ENCODE measurements around the gene IREB2. TPM values are rescaled to one million over a fixed set of nuclear protein-coding genes. Genes with fewer than 3 reads are reported as not detected.
A peak's percentile ranks its signal among the peaks of the same experiment; 100 is the strongest.

Gene IREB2
- total and polyA plus RNA-seq, 2 of the 13 experiments (the other 11 are each of a cell fraction or from before 2014, with no cell fraction given): 24.2 to 30.4 TPM

GRCh38 chr15:78506971-78507830, 69.2 kb downstream of the IREB2 start, which contains the start of gene HYKK (continued):
- TF ChIP-seq ZBTB21 (CRISPR knock-in tag; IDR thresholded peaks at IDR 0.05) (no peak), SAP130 (CRISPR knock-in tag; IDR thresholded peaks at IDR 0.05; ENCODE audit: low read depth) (peak; percentile 88), CEBPG (CRISPR knock-in tag; IDR thresholded peaks at IDR 0.05) (no peak), RFX3 (CRISPR knock-in tag; IDR thresholded peaks at IDR 0.05) (no peak), TBX2 (CRISPR knock-in tag; IDR thresholded peaks at IDR 0.05; ENCODE audit: borderline replicate concordance) (peak; percentile 31; the same call in 1 of the 2 replicates), TOE1 (CRISPR knock-in tag; IDR thresholded peaks at IDR 0.05) (no peak), ZNF136 (CRISPR knock-in tag; IDR thresholded peaks at IDR 0.05; ENCODE audit: low read depth) (no peak), CBFB (CRISPR knock-in tag; IDR thresholded peaks at IDR 0.05) (0 out of 2 replicates have a peak, but pooled peaks have one; percentile 15), GABPA (IDR thresholded peaks at IDR 0.05; ENCODE audit: low read depth, low read length) (no peak), GABPA (CRISPR knock-in tag; IDR thresholded peaks at IDR 0.05; ENCODE audit: low read depth) (no peak), ZBTB3 (CRISPR knock-in tag; IDR thresholded peaks at IDR 0.05; ENCODE audit: borderline replicate concordance, low read depth) (no peak), CREM (IDR thresholded peaks at IDR 0.05) (peak; percentile 48; the same call in 1 of the 2 replicates), CREM (CRISPR knock-in tag; IDR thresholded peaks at IDR 0.05) (no peak), KAT7 (CRISPR knock-in tag; IDR thresholded peaks at IDR 0.05; ENCODE audit: borderline replicate concordance) (peak; percentile 91; the same call in 1 of the 2 replicates), LBX2 (CRISPR knock-in tag; IDR thresholded peaks at IDR 0.05; ENCODE audit: borderline replicate concordance) (no peak), ZSCAN31 (CRISPR knock-in tag; IDR thresholded peaks at IDR 0.05; ENCODE audit: low read depth) (peak; percentile 56; the same call in 1 of the 2 replicates), ZNF350 (CRISPR knock-in tag; IDR thresholded peaks at IDR 0.05; ENCODE audit: borderline replicate concordance, low read depth) (peak; percentile 32; the same call in 1 of the 2 replicates), SIN3A (IDR thresholded peaks at IDR 0.05; ENCODE audit: borderline replicate concordance, low read depth, low read length) (peak; percentile 76; the same call in 1 of the 2 replicates), ELF4 (CRISPR knock-in tag; IDR thresholded peaks at IDR 0.05; ENCODE audit: borderline replicate concordance) (no peak), ATM (IDR thresholded peaks at IDR 0.05; ENCODE audit: borderline replicate concordance) (no peak), FOXO4 (CRISPR knock-in tag; conservative IDR thresholded peaks at IDR 0.05) (no peak), ZBTB20 (CRISPR knock-in tag; IDR thresholded peaks at IDR 0.05; ENCODE audit: borderline replicate concordance, low read depth) (0 out of 2 replicates have a peak, but pooled peaks have one; percentile 7), RARG (CRISPR knock-in tag; IDR thresholded peaks at IDR 0.05; ENCODE audit: low read depth) (no peak), CERS6 (CRISPR knock-in tag; IDR thresholded peaks at IDR 0.05) (no peak), ZC3H4 (CRISPR knock-in tag; IDR thresholded peaks at IDR 0.05; ENCODE audit: borderline replicate concordance) (no peak), ZNF281 (CRISPR knock-in tag; IDR thresholded peaks at IDR 0.05; ENCODE audit: borderline replicate concordance) (peak; percentile 74)

All from HepG2 (cell line).